HG02759 (cell line): ENCODE measurements around the gene PPP6R1.

Experiments used
- ATAC-seq: cut with Tn5 transposase; IDR thresholded peaks from one replicate; pipeline ENCODE4 v1.9.1; 2021; ENCODE audit warnings: mild to moderate bottlenecking, moderate library complexity; ENCODE audit not compliant: unreplicated experiment

The PPP6R1 gene

DNA sequence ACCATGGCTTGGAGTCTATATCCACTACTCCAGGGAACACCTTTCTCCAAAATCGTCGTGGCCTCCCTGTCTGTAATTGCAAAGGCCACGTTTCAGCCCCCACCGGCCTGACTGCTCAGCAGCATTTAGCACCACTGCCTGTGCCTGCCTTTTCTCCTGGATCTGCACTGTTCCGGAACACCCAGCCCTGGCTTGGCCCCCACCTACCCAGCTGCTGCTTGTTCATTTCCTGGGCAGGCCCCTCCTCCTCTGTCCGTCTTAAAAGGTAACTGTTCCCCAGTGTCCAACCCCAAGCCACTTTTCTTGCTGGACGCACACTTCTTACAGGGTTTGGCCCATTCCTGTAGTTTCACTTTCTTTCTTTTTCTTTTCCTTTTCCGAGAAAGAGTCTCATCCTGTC lies 70.2 kb downstream of the PPP6R1 start:
- ATAC-seq: no peak

- ATAC-seq: no peak
Observed at GRCh38 chr19:55186080-55186479, 72.7 kb downstream of the PPP6R1 start.

DNA sequence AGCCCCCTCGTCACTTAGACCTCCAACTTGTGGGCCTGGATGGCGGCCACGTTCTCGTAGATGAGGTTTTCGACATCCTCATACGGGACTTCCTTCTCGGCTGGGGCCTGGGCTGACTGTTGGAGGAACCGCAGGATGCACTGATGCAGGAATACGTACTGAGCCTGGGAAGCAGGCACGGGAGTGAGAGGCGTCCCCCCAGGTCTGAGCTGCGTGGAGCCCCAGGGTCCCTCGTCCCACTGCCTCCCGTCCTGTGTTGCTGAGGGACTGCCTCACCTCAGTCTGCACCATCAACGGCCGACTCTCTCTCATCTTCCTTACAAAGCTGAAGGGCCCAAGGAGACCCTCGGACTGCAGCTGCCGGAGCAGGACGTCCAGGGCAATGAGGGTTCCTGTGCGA lies 77.1 kb downstream of the PPP6R1 start:
- no peak for ATAC-seq
